Measurements from ENCODE around the gene CYRIA.

CYRIA gene

GRCh38 chr2:16619576-16620245, 45.9 kb downstream of the CYRIA start:
- Histone ChIP-seq H3K36me3 (ENCODE audit: insufficient read depth, low read length) (peaks cover 24% of the 10 kb centered on the region; the same call in 1 of the 2 replicates), H3K27me3 (ENCODE audit: insufficient read depth, low read length) (no peaks in the 10 kb centered on the region), H3K79me2 (ENCODE audit: insufficient read depth, low read length) (no peaks in the 10 kb centered on the region), H3F3A (ENCODE audit: insufficient read depth, low read length) (no peaks in the 10 kb centered on the region), H3K9ac (ENCODE audit: low read length) (no peak overlapping the region), H3K4me1 (ENCODE audit: insufficient read depth, low read length, severe bottlenecking) (peaks cover 45% of the 10 kb centered on the region), H3K4me3 (ENCODE audit: low read depth, low read length, poor library complexity, severe bottlenecking) (no peak overlapping the region), H3K9me3 (ENCODE audit: low read length) (no peaks in the 10 kb centered on the region), H3K9me2 (ENCODE audit: low read depth, low read length) (no peaks in the 10 kb centered on the region), H3K4me2 (ENCODE audit: low read length) (no peak overlapping the region), H3K27ac (ENCODE audit: low read depth, low read length, poor library complexity, severe bottlenecking) (no peak overlapping the region), H4K20me1 (ENCODE audit: insufficient read depth, low read length) (no peaks in the 10 kb centered on the region), H2AFZ (ENCODE audit: low read length) (no peak overlapping the region)
- no peak for TF ChIP-seq EZH2 (IDR thresholded peaks at IDR 0.05; ENCODE audit: borderline replicate concordance, low read length)
- TF ChIP-seq CTCF (IDR thresholded peaks at IDR 0.05; ENCODE audit: low read length) = no peak

- Histone ChIP-seq H3K4me2 (ENCODE audit: low read length) (no peak overlapping the region), H3K4me3 (ENCODE audit: low read depth, low read length, poor library complexity, severe bottlenecking) (no peak overlapping the region), H3K27ac (ENCODE audit: low read depth, low read length, poor library complexity, severe bottlenecking) (peak overlapping the region; percentile 53), H4K20me1 (ENCODE audit: insufficient read depth, low read length) (no peaks in the 10 kb centered on the region), H3K36me3 (ENCODE audit: insufficient read depth, low read length) (peaks cover 24% of the 10 kb centered on the region; the same call in 1 of the 2 replicates), H3K9ac (ENCODE audit: low read length) (no peak overlapping the region), H3K9me2 (ENCODE audit: low read depth, low read length) (no peaks in the 10 kb centered on the region), H3F3A (ENCODE audit: insufficient read depth, low read length) (no peaks in the 10 kb centered on the region), H3K9me3 (ENCODE audit: low read length) (no peaks in the 10 kb centered on the region), H3K27me3 (ENCODE audit: insufficient read depth, low read length) (no peaks in the 10 kb centered on the region), H3K79me2 (ENCODE audit: insufficient read depth, low read length) (no peaks in the 10 kb centered on the region), H2AFZ (ENCODE audit: low read length) (no peak overlapping the region), H3K4me1 (ENCODE audit: insufficient read depth, low read length, severe bottlenecking) (peaks cover 36% of the 10 kb centered on the region)
- TF ChIP-seq CTCF (IDR thresholded peaks at IDR 0.05; ENCODE audit: low read length) (peak; percentile 64), EZH2 (IDR thresholded peaks at IDR 0.05; ENCODE audit: borderline replicate concordance, low read length) (no peak)
Observed at GRCh38 chr2:16617282-16618266, 48.1 kb downstream of the CYRIA start.
